ENCODE measurements around the gene DICER1. TPM values are rescaled to one million over a fixed set of nuclear protein-coding genes. Genes with fewer than 3 reads are reported as not detected.

DICER1 gene
- total RNA-seq, 4 donors from 2014 or later: 64.3 to 125 (median 78.0) TPM

- DNase-seq: no peak
- Histone ChIP-seq H3K27ac (no peak overlapping the region), H3K4me3 (no peak overlapping the region), H3K27me3 (no peaks in the 10 kb centered on the region), H3K36me3 (peaks cover 0 to 14% (median 0%) of the 10 kb centered on the region in 3 donors), H3K9me3 (no peaks in the 10 kb centered on the region), H3K4me1 (no peaks in the 10 kb centered on the region)
- TF ChIP-seq CTCF (IDR thresholded peaks at IDR 0.05) (no peak), POLR2A (IDR thresholded peaks at IDR 0.05) (no peak)
These were observed 41.0 kb upstream of the DICER1 start for GRCh38 chr14:95198320-95198719.

GRCh38 chr14:95197551-95197950 lies 40.2 kb upstream of the DICER1 start:
- no peak for DNase-seq
- H3K27ac ChIP-seq: no peak overlapping the region
- H3K9me3 ChIP-seq: no peaks in the 10 kb centered on the region
- TF ChIP-seq POLR2A (IDR thresholded peaks at IDR 0.05) (no peak), CTCF (IDR thresholded peaks at IDR 0.05) (no peak)
- H3K4me3 ChIP-seq: no peak overlapping the region
- peaks cover 0 to 6% (median 0%) of the 10 kb centered on the region in 3 donors for H3K36me3 ChIP-seq
- no peaks in the 10 kb centered on the region for H3K27me3 ChIP-seq
- no peaks in the 10 kb centered on the region for H3K4me1 ChIP-seq

- H3K4me1 ChIP-seq: no peaks in the 10 kb centered on the region
- H3K9me3 ChIP-seq: no peaks in the 10 kb centered on the region
- H3K36me3 ChIP-seq: peaks cover 0 to under 1% (median 0%) of the 10 kb centered on the region in 3 donors
- H3K27me3 ChIP-seq: no peaks in the 10 kb centered on the region
- H3K4me3 ChIP-seq: no peak overlapping the region
- H3K27ac ChIP-seq: no peak overlapping the region
- no peak for DNase-seq
- no peak for TF ChIP-seq POLR2A (IDR thresholded peaks at IDR 0.05)
- TF ChIP-seq CTCF (IDR thresholded peaks at IDR 0.05): no peak
These were observed 39.7 kb upstream of the DICER1 start for GRCh38 chr14:95196826-95197545.

GRCh38 chr14:95196268-95196667 lies 38.9 kb upstream of the DICER1 start:
- Histone ChIP-seq H3K27ac (no peak overlapping the region), H3K36me3 (no peaks in the 10 kb centered on the region), H3K9me3 (no peaks in the 10 kb centered on the region), H3K4me3 (no peak overlapping the region), H3K4me1 (no peaks in the 10 kb centered on the region), H3K27me3 (no peaks in the 10 kb centered on the region)
- no peak for DNase-seq
- TF ChIP-seq CTCF (IDR thresholded peaks at IDR 0.05): peak in 4 of 6 experiments; percentile 27 to 65 (median 58)
- TF ChIP-seq POLR2A (IDR thresholded peaks at IDR 0.05): no peak

GRCh38 chr14:95195031-95195430 lies 37.7 kb upstream of the DICER1 start:
- H3K9me3 ChIP-seq: no peaks in the 10 kb centered on the region
- H3K27ac ChIP-seq: no peak overlapping the region
- no peak for TF ChIP-seq CTCF (IDR thresholded peaks at IDR 0.05)
- TF ChIP-seq POLR2A (IDR thresholded peaks at IDR 0.05): no peak
- H3K27me3 ChIP-seq: no peaks in the 10 kb centered on the region
- H3K4me3 ChIP-seq: no peak overlapping the region
- no peak for DNase-seq
- H3K36me3 ChIP-seq: no peaks in the 10 kb centered on the region
- H3K4me1 ChIP-seq: peaks cover 0 to 5% (median 0%) of the 10 kb centered on the region in 4 donors

All from Peyer's patch (tissue), 4 donors.